Middle frontal gyrus (tissue), 1 donor: ENCODE results near the gene HOXC5.

Experiments
- DNase-seq: peaks from one replicate; pipeline ENCODE4 v3.0.0-alpha.2; 2015; ENCODE audit warnings: low spot score; ENCODE audit errors: extremely low spot score

Gene HOXC5

DNA sequence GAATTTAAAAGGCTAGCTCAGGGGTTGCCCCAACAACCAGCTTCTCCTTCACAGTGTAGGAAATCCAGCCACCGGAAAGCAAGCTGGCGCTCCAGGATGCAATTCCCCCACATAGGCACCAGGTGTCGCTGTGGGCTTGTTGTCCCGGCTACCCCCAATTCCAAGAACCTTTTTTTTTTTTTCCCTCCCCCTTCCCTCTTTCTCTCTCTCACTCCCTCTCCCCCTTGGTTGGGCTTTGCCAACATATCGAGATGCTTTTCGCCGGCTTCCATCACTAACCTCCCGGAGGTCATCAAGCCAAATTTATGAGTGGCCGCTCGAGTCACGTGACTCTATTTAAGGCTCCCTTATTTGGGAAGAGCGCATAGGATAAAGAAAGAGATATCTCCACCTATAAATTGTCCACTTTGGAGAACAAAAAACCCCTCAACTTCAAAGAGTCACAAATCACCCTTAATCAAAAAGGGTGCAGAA is at the start of gene HOXC5:
TSS of gene HOXC5 (plus strand) at position 424 of the 474 bp plus-strand sequence. CDS start 73 bp downstream, outside the sequence.
- no peak for DNase-seq

DNA sequence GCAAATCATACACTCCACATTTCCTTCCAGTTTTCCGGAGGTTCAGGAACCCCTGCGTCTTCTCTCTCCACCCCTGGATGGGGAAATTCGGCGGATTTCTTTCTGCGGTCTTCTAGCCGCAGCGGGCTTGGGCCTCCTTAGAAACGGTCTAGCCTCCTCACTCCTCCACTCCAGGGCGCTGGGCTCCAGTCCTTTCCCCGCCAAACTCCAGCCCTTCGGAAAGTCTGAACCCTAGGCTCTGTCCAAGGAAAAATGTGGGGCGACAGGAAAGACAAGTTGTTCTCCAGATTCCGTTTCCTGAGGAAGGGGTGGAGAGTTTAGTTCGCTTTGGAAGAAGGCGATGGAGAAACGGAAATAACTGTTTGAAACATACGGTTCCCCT is 49.3 kb upstream of the HOXC5 start:
- DNase-seq: no peak

DNA sequence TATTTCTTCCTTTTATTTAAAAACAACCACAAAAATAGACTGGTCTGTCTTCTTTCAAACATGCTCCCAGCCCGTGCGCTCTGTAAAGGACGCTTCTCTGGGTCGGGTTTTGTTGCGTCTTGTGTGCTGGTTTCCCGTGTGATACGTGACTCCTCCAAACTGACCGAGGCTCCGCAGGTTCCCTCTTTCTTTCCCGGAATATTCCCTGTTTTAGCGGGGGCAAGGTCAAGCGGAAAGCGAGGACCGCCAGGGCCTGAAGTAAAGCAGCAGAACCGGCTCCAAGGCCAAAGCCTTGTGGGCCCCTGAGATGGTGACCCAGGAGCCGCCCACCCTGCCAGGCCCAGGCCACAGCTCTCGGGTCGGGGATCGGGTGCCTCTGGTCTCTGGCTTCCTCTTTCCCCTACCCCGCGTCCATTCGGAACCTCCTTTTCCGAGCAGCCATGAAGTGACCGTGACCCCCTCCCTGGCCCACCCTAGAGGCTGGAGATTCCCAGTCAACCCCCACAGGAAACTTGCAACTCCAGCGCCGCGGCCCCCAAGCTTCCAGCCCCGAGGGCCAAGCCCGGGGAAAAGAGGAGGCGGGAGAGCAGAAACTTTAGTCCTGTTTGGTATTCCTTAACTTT is 48.8 kb upstream of the HOXC5 start:
- no peak for DNase-seq

DNA sequence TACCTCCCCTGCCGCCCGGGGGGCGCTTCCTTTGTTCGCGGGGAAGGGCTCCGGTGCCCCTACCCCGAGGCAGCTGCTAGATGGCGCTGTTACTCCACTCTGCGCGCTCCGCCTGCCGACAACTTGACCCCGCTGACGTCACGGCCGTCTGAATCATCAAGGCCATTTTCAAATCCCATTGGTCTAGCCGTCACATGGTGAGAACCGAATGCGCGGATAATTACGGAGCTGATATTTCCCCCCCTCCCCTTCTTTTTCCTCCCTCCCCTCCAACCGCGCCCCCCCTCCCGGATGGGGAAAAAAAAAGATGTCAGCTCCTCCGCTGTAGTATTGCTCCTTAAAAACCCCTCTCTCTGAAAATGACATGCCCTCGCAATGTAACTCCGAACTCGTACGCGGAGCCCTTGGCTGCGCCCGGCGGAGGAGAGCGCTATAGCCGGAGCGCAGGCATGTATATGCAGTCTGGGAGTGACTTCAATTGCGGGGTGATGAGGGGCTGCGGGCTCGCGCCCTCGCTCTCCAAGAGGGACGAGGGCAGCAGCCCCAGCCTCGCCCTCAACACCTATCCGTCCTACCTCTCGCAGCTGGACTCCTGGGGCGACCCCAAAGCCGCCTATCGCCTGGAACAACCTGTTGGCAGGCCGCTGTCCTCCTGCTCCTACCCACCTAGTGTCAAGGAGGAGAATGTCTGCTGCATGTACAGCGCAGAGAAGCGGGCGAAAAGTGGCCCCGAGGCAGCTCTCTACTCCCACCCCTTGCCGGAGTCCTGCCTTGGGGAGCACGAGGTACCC is 47.8 kb upstream of the HOXC5 start, which contains the start of gene HOXC10:
TSS of gene HOXC10 (plus strand) at position 246 of the 791 bp plus-strand sequence. CDS start at position 360, 114 bp downstream.
- DNase-seq: no peak

DNA sequence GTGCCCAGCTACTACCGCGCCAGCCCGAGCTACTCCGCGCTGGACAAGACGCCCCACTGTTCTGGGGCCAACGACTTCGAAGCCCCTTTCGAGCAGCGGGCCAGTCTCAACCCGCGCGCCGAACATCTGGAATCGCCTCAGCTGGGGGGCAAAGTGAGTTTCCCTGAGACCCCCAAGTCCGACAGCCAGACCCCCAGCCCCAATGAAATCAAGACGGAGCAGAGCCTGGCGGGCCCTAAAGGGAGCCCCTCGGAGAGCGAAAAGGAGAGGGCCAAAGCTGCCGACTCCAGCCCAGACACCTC is 47.2 kb upstream of the HOXC5 start:
- no peak for DNase-seq

GRCh38 chr12:53985994-53986685 is 46.7 kb upstream of the HOXC5 start:
- DNase-seq: no peak

DNA sequence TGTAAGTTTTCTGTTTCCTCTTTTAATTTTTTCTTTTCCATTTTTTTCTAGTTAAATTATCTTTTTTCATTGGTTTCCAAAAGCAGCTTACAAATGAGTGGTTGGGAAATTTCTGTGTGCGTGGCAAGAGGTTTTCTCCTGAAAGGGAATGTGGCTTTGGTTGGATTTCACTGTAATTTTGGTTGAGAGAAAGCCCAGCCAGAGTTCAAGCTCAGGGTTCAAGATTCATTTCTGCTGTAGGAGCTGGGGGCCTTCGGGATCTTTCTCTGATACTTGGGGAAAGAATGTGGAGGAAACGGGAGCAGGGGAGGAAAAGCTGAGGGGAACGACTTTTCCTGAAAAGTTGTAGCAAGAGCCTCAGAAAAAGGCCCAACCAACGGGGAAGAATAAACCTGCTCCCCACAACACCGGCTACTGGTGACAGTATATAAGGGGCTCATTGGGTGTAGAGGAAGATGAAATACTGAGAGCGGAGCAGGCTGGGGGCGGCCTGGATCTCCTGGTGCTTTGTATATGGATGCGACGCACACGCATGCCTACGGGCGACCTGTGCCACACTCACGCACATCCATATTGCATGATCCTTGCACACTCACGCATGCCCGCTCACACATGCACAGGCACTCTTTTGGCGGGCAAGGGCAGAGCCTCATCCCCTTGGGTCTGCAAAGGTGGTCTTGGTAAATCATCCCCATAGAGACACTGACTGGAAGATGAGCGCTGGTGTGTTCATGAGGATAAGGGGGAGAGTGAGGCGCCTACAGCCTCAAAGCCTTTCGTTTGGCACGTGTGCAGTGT is 46.0 kb upstream of the HOXC5 start:
- DNase-seq: no peak

DNA sequence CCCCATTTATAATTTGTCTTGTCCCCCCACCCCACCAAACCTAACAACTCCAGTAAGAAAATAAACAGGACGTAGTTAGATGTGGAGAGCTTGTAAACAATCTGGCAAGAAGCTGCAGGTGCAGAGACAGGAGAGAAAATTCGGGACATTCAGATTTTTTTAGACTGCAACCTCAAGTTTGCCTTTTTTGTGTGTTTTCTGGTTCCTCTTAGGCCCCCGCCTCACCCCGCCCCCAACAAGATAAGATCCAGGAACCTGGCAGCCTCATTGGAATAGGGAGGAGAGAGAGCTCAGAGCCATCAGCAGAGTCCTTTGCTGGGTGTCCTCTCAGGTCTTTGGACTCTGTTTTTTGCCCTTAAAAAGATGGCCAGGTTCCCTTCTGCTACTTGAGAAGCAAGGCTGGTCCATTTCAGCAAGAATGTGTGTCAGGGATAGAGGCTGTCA is 45.0 kb upstream of the HOXC5 start:
- no peak for DNase-seq

- DNase-seq: no peak
Measured at GRCh38 chr12:53988541-53989226, 44.2 kb upstream of the HOXC5 start.

- peak; percentile 5 for DNase-seq
Measured at GRCh38 chr12:53989227-53990113, 43.4 kb upstream of the HOXC5 start.

DNA sequence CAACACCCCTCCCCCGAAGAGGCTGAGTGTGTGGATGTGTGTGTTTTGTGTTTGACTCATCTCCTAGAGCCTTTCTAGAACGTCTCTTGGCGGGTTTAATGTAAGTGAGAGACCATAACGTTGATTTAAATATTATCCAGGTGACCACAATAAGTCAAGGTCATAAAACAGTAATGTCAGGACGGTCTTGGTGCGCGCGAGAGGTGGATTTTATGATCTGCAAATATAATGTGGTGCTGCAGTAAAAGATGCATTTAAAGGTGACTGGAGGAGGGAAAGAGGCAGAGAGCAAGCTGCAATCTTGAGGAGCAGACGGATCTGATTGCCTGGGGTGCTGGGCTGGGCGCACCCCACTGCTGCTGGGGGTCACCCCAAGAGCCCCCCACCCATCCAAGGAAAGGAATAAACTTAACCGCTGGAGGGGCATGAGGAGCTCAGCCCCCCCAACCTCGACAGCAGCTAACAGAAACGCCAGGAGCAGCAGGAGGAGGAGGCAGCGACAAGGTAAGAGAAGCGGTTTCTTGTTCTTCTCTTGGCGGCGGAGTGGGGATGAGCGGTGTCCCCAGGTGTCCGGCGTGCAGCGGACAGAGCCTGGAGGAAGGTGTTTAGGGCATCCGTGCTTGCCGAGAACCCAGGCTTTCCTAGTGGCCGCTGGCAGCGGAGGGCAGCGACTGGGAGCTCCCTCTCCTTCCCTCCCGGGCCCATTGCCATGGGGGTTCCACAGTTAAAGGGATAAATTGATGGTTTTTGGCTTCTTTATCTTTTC is 42.4 kb upstream of the HOXC5 start:
- DNase-seq: no peak

DNA sequence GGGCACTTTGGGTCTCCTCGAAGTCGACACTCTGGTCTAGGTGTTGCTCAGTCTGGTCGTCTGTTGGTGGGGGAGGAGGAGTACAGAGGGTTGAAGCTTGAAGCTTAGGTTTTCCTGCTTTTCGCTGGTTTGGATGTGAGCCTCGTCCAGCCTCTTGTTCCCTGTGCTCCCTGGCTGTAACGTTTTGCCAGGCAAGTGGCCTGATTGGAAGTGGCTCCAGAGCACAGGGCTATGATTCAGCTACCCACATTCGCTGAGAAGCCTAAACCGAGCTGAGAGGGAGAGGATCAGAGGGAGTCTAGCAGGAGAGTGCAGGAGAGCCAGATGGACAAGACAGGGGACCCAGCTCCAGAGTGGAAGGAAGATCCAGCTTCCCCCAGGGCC is 41.8 kb upstream of the HOXC5 start:
- DNase-seq: no peak

GRCh38 chr12:53992377-53992889 is 40.4 kb upstream of the HOXC5 start:
- DNase-seq: no peak

DNA sequence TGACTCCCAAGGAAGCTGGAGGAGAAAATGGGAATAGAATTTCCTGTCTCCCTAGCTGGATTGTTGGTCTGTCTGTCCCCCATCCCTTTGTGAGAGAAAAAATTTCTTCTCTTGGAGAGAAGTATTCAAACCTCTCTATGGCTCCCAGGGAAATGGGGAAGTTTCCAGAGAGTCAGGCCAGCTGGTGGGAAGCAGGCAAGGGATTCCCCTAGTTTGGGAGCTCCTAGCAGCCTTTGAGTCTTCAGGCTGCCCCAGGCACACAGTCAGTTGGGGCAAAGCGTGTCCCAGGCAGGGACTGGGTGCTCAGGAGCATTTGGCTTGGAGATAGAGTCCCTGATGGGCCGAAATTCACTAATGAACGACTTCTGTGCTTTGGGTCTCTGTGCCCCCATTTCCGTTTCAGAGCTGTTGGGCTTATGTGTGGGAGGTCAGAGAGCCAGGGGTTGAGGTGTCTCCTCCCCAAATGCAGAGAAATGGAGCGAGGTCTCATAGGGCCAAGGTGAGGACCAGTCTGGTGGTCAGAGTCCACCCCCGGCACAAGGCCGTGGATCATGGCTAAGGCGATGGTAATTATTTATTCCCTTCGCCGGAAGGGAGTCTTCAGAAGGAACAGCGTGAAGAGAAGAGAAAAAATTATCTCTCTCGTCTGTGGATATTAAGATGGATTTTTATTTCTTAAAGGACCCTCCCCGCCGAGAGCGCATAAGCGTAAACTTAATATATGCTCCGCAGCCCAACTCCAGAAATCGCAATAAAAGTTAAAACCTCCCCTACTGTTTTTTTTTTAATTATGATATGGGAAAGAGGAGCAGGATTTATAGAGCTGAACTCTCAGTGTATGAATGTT is 39.5 kb upstream of the HOXC5 start:
- DNase-seq: no peak

GRCh38 chr12:53994009-53994263 is 38.9 kb upstream of the HOXC5 start:
- DNase-seq: no peak

DNA sequence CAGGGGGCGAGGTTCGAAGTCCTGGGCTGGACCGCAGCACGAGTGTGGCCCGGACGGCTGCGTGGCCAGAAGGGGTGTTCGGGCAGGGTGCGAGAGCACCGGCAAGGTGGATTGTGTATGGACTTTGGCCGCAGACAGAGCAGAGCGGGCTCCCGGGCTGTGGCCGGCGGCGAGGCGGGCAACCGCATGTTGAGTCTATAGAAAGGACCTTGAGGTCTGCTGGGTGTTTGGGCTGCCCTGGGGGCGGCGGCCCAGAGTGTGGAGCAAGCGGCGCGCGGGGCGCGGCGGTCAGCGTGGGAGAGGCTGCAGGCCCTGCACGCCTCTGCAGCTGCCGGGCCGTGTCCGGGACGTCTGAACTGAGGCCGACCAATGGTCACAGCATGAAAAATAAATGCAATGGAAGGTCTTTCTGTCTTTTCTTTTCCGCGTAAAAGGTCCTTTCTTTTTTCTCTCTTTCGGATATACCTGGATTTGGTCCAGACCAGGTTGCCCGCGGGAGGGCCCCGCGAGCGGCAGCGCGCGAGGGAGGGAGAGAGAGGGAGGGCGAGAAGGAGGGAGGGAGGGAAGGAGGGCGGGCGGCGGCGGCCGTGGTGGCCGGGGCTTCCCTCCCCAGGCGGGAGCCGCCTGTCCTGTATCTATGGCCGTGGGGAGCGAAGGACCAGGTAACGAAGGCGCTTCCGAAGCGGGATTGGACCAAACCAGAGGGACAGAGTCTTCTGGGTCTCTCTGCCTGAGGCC is 38.4 kb upstream of the HOXC5 start:
- DNase-seq: no peak

- no peak for DNase-seq
Measured at GRCh38 chr12:53995002-53995377, 37.9 kb upstream of the HOXC5 start.
